Progenitor cell of endocrine pancreas (in vitro differentiated cells): ENCODE results near the gene HAND1. TPM values are rescaled to one million over a fixed set of nuclear protein-coding genes. Genes with fewer than 3 reads are reported as not detected.

Experiments
- DNase-seq: peaks from one replicate; pipeline ENCODE4 v3.0.0; 2021; ENCODE audit warnings: low spot score; ENCODE audit not compliant: unreplicated experiment
- H3K27ac Mint-ChIP-seq: 2 replicates; pipeline ENCODE4 v1.8.0; 2021; ENCODE audit warnings: mild to moderate bottlenecking, moderate library complexity, mixed read lengths
- H3K27me3 Mint-ChIP-seq: 2 replicates; pipeline ENCODE4 v1.8.0; 2021; ENCODE audit warnings: mixed read lengths
- H3K36me3 Mint-ChIP-seq: 2 replicates; pipeline ENCODE4 v1.8.0; 2022; ENCODE audit warnings: mixed read lengths; ENCODE audit not compliant: insufficient read depth
- H3K4me1 Mint-ChIP-seq: 2 replicates; pipeline ENCODE4 v1.8.0; 2021; ENCODE audit warnings: low read depth, mixed read lengths
- H3K4me3 Mint-ChIP-seq: 2 replicates; pipeline ENCODE4 v1.8.0; 2021; ENCODE audit warnings: low read depth, mild to moderate bottlenecking, moderate library complexity, mixed read lengths
- H3K9me3 Mint-ChIP-seq: 2 replicates; pipeline ENCODE4 v1.8.0; 2021; ENCODE audit warnings: low read depth, mixed read lengths
- CTCF ChIP-seq: fragments of 200-600 bp; sonication (generic); IDR thresholded peaks from one replicate; pipeline ENCODE4 v1.5.0; 2021; ENCODE audit warnings: antibody characterized with exemption, mild to moderate bottlenecking; ENCODE audit not compliant: unreplicated experiment
- total RNA-seq: library from RNA; stranded (reverse); gene quantifications from 2 replicates; pipeline ENCODE4 v1.2.1, GENCODE V29; 2021

The HAND1 gene
- total RNA-seq, 1 donor from 2014 or later: 0.48 TPM

- Mint-ChIP-seq H3K27ac (no peak overlapping the region), H3K9me3 (no peaks in the 10 kb centered on the region), H3K36me3 (no peaks in the 10 kb centered on the region), H3K27me3 (peaks cover 56% of the 10 kb centered on the region), H3K4me1 (peaks cover 6% of the 10 kb centered on the region), H3K4me3 (no peak overlapping the region)
- DNase-seq: no peak
- no peak for TF ChIP-seq CTCF
Observed at GRCh38 chr5:154523104-154523503, 45.1 kb upstream of the HAND1 start.

GRCh38 chr5:154522284-154522683 lies 44.3 kb upstream of the HAND1 start:
- no peak overlapping the region for H3K4me3 Mint-ChIP-seq
- no peak for TF ChIP-seq CTCF
- H3K27ac Mint-ChIP-seq: no peak overlapping the region
- no peaks in the 10 kb centered on the region for H3K36me3 Mint-ChIP-seq
- H3K4me1 Mint-ChIP-seq: peaks cover 6% of the 10 kb centered on the region
- no peak for DNase-seq
- H3K9me3 Mint-ChIP-seq: no peaks in the 10 kb centered on the region
- H3K27me3 Mint-ChIP-seq: peaks cover 60% of the 10 kb centered on the region

GRCh38 chr5:154521756-154522155 lies 43.7 kb upstream of the HAND1 start:
- H3K27me3 Mint-ChIP-seq: peaks cover 63% of the 10 kb centered on the region
- H3K27ac Mint-ChIP-seq: no peak overlapping the region
- no peak for DNase-seq
- H3K4me1 Mint-ChIP-seq: peaks cover 6% of the 10 kb centered on the region
- no peaks in the 10 kb centered on the region for H3K36me3 Mint-ChIP-seq
- no peak for TF ChIP-seq CTCF
- H3K4me3 Mint-ChIP-seq: no peak overlapping the region
- H3K9me3 Mint-ChIP-seq: no peaks in the 10 kb centered on the region

- H3K9me3 Mint-ChIP-seq: no peaks in the 10 kb centered on the region
- no peaks in the 10 kb centered on the region for H3K36me3 Mint-ChIP-seq
- H3K4me3 Mint-ChIP-seq: peak overlapping the region; percentile 66
- TF ChIP-seq CTCF: peak; percentile 88
- H3K27me3 Mint-ChIP-seq: peaks cover 66% of the 10 kb centered on the region
- DNase-seq: peak; percentile 74
- peaks cover 6% of the 10 kb centered on the region for H3K4me1 Mint-ChIP-seq
- H3K27ac Mint-ChIP-seq: peak overlapping the region; percentile 33
Observed at GRCh38 chr5:154520861-154521453, 42.9 kb upstream of the HAND1 start.

- Mint-ChIP-seq H3K36me3 (no peaks in the 10 kb centered on the region), H3K27me3 (peaks cover 66% of the 10 kb centered on the region), H3K4me1 (peaks cover 6% of the 10 kb centered on the region), H3K4me3 (no peak overlapping the region), H3K27ac (no peak overlapping the region), H3K9me3 (no peaks in the 10 kb centered on the region)
- no peak for DNase-seq
- TF ChIP-seq CTCF: no peak
Observed at GRCh38 chr5:154519359-154519758, 41.3 kb upstream of the HAND1 start.
